ENCODE results near the gene MYG1.
A peak's percentile ranks its signal among the peaks of the same experiment; 100 is the strongest.

MYG1 gene

GRCh38 chr12:53255996-53256395, 43.5 kb upstream of the MYG1 start:
- TF ChIP-seq CTCF (IDR thresholded peaks at IDR 0.05; ENCODE audit: low read depth, low read length), result no peak
- Histone ChIP-seq H3K27me3 (no peaks in the 10 kb centered on the region), H3K4me1 (no peaks in the 10 kb centered on the region; the same call in 1 of the 2 replicates), H3K9me3 (no peaks in the 10 kb centered on the region), H3K36me3 (no peaks in the 10 kb centered on the region), H3K4me3 (ENCODE audit: low read depth, low read length) (no peak overlapping the region)
- DNase-seq, result no peak

GRCh38 chr12:53258541-53259539, 40.7 kb upstream of the MYG1 start:
- Histone ChIP-seq H3K4me1 (no peaks in the 10 kb centered on the region), H3K27me3 (no peaks in the 10 kb centered on the region), H3K36me3 (no peaks in the 10 kb centered on the region), H3K9me3 (no peaks in the 10 kb centered on the region), H3K4me3 (ENCODE audit: low read depth, low read length) (no peak overlapping the region)
- no peak for DNase-seq
- TF ChIP-seq CTCF (IDR thresholded peaks at IDR 0.05; ENCODE audit: low read depth, low read length), result no peak

GRCh38 chr12:53259891-53260290, 39.6 kb upstream of the MYG1 start:
- Histone ChIP-seq H3K4me3 (ENCODE audit: low read depth, low read length) (no peak overlapping the region), H3K9me3 (no peaks in the 10 kb centered on the region), H3K36me3 (no peaks in the 10 kb centered on the region), H3K4me1 (no peaks in the 10 kb centered on the region), H3K27me3 (no peaks in the 10 kb centered on the region)
- no peak for TF ChIP-seq CTCF (IDR thresholded peaks at IDR 0.05; ENCODE audit: low read depth, low read length)
- no peak for DNase-seq

GRCh38 chr12:53265783-53266182, 33.7 kb upstream of the MYG1 start:
- no peak for TF ChIP-seq CTCF (IDR thresholded peaks at IDR 0.05; ENCODE audit: low read depth, low read length)
- DNase-seq, result no peak
- no peaks in the 10 kb centered on the region for H3K4me1 ChIP-seq
- H3K4me3 ChIP-seq (ENCODE audit: low read depth, low read length), result no peak overlapping the region
- no peaks in the 10 kb centered on the region for H3K27me3 ChIP-seq
- no peaks in the 10 kb centered on the region for H3K9me3 ChIP-seq
- peaks cover 15% of the 10 kb centered on the region for H3K36me3 ChIP-seq

- H3K9me3 ChIP-seq, result no peaks in the 10 kb centered on the region
- H3K4me3 ChIP-seq (ENCODE audit: low read depth, low read length), result peak overlapping the region; percentile 97
- no peaks in the 10 kb centered on the region for H3K27me3 ChIP-seq
- no peak for TF ChIP-seq CTCF (IDR thresholded peaks at IDR 0.05; ENCODE audit: low read depth, low read length)
- no peaks in the 10 kb centered on the region for H3K4me1 ChIP-seq
- no peak for DNase-seq
- peaks cover 21% of the 10 kb centered on the region for H3K36me3 ChIP-seq
Observed at GRCh38 chr12:53267306-53267998, 32.0 kb upstream of the MYG1 start.

Measured in BE2C (cell line).